Upper lobe of right lung (tissue), 1 donor: ENCODE data around the gene TDRD10. TPM values are rescaled to one million over a fixed set of nuclear protein-coding genes. Genes with fewer than 3 reads are reported as not detected.

Experiments used
- ATAC-seq: fragments of 200-7000 bp; cut with Tn5 transposase; one replicate; pipeline ENCODE4 v1.9.1; 2020; ENCODE audit warnings: mild to moderate bottlenecking, moderate library complexity
- DNase-seq: peaks from one replicate; pipeline ENCODE4 v3.0.0-alpha.2; 2020
- H3K27ac ChIP-seq: fragments of 200-600 bp; one replicate; pipeline ENCODE4 v1.8.0; 2022
- H3K27me3 ChIP-seq: fragments of 200-600 bp; one replicate; pipeline ENCODE4 v1.8.0; 2022; ENCODE audit warnings: mild to moderate bottlenecking
- H3K36me3 ChIP-seq: fragments of 200-600 bp; one replicate; pipeline ENCODE4 v1.8.0; 2022
- H3K4me1 ChIP-seq: fragments of 200-600 bp; one replicate; pipeline ENCODE4 v1.8.0; 2022
- H3K4me3 ChIP-seq: fragments of 200-600 bp; one replicate; pipeline ENCODE4 v1.8.0; 2022; ENCODE audit warnings: mild to moderate bottlenecking
- H3K9me3 ChIP-seq: fragments of 200-600 bp; one replicate; pipeline ENCODE4 v1.8.0; 2022
- intact Hi-C: fragments of 100-400 bp; cut with DNase I; formaldehyde crosslinking; loops from one replicate; pipeline ENCODE4 v1.11.0; 2022
- total RNA-seq: library from RNA; stranded (reverse); fragmentation: NEBNext Ultra II Directional; extraction: Animal tissue kit (Norgen Biotek cat#: 25700); gene quantifications from one replicate; pipeline ENCODE4 v1.2.1, GENCODE V29; 2021
- TF ChIP-seq, protein P1 (sequence below): fragments of 200-600 bp; IDR thresholded peaks from one replicate; pipeline ENCODE4 v1.8.0; 2022; ENCODE audit warnings: antibody characterized with exemption
- donor health status: DM: no; HTN: yes; CAD: no; lungs with severe emphysema.

TDRD10 gene
- total RNA-seq, 1 donor from 2014 or later = 21.7 TPM

DNA sequence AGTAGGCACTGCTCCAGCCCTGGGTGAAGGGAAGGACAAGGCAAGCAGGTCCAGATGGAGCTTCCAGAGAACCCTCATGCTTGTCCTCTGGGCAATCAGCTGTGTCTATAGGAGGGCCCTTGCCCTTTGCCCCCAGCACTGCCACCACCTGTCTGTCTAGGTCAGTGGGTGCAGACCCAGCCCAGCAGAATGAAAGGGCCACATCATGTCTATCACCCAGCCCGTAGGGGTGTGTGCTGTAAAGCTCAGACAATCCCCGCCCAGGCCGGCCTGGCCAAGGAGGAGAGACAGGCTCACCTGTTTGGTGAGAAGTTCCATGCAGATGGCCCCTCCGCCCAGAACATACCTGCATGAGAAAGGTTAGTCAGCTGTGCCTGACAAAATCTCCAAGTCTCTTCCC is 49.5 kb downstream of the TDRD10 start:
- TF ChIP-seq, protein P1, sequence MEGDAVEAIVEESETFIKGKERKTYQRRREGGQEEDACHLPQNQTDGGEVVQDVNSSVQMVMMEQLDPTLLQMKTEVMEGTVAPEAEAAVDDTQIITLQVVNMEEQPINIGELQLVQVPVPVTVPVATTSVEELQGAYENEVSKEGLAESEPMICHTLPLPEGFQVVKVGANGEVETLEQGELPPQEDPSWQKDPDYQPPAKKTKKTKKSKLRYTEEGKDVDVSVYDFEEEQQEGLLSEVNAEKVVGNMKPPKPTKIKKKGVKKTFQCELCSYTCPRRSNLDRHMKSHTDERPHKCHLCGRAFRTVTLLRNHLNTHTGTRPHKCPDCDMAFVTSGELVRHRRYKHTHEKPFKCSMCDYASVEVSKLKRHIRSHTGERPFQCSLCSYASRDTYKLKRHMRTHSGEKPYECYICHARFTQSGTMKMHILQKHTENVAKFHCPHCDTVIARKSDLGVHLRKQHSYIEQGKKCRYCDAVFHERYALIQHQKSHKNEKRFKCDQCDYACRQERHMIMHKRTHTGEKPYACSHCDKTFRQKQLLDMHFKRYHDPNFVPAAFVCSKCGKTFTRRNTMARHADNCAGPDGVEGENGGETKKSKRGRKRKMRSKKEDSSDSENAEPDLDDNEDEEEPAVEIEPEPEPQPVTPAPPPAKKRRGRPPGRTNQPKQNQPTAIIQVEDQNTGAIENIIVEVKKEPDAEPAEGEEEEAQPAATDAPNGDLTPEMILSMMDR = no peak
- DNase-seq (no peak), ATAC-seq (no peak)
- Histone ChIP-seq H3K9me3 (no peaks in the 10 kb centered on the region), H3K4me3 (no peak overlapping the region), H3K4me1 (peaks cover 23% of the 10 kb centered on the region), H3K27ac (no peak overlapping the region), H3K36me3 (peaks cover 77% of the 10 kb centered on the region), H3K27me3 (no peaks in the 10 kb centered on the region)
- intact Hi-C loops = no loop called here

DNA sequence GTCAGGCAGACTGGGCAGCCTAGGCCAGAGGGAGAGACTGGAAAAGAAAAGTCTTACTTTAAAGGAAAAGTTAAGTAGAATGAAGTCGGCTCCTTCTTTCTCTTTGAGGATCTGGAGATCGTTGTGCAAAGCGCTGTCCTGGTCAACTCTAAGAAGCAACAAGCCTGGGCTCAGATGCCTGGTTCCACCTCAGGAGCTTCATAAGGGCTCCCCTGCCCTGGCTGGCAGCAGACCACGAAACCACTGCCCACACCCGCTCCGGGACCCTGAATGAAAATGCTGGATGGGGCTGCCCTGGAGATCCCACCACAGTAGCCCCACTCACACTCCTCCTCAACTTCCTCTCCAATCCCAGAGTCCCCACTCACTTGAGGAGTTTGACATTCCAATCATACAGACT is 50.0 kb downstream of the TDRD10 start:
- ATAC-seq (no peak), DNase-seq (no peak)
- Histone ChIP-seq H3K27me3 (no peaks in the 10 kb centered on the region), H3K4me1 (peaks cover 28% of the 10 kb centered on the region), H3K4me3 (no peak overlapping the region), H3K27ac (no peak overlapping the region), H3K36me3 (peaks cover 77% of the 10 kb centered on the region), H3K9me3 (no peaks in the 10 kb centered on the region)
- intact Hi-C loops = no loop called here
- TF ChIP-seq, protein P1 = no peak

DNA sequence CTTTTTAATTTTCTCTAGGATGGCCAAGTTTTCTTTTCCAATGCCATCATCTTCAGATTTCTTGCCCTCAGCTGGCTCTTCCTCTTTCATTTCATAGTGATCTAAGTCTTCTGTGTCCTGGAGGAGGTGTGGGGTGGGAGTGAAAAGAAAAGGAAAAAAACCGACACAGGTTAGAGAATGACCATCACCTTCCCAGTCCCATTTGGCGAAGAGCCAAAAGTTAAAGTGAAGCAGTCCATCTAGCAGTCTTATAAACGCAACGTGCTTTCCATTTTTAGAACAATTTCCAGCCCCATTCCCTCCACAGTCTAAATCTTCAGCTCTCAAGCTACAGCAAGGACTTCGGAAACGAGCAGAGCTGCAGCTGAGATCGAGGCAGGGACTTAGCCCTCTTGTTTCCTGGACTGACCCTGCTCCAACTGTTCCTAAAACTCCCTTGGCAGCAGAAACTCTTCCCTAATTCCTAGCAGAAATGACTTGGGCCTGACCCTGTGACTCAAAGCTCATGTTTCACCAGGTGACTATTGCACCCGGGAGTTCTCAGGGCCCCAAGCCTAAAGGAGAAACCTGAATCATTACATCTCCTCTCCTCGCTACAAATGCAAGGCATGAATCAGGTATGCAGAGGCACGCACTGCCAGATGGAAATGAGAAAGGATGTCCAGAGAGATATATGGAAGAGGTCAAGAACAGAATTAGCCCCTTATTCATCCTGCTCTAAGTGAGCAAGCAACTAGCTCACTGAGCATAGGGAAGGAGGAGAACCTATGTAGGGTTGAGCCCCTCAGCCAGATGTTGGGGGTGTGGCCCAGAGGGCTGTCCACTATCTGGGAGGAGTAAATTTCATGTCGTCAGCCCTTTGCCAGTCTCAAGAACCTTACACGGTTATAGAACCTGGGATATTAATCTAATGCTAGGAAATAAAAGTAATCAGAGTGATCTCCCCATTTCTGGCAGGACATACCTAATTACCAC is 51.3 kb downstream of the TDRD10 start:
- Histone ChIP-seq H3K27ac (no peak overlapping the region), H3K4me1 (peaks cover 27% of the 10 kb centered on the region), H3K36me3 (peaks cover 75% of the 10 kb centered on the region), H3K27me3 (no peaks in the 10 kb centered on the region), H3K9me3 (no peaks in the 10 kb centered on the region), H3K4me3 (no peak overlapping the region)
- TF ChIP-seq, protein P1 = no peak
- intact Hi-C loops = no loop called here
- ATAC-seq = no peak
- DNase-seq = no peak

DNA sequence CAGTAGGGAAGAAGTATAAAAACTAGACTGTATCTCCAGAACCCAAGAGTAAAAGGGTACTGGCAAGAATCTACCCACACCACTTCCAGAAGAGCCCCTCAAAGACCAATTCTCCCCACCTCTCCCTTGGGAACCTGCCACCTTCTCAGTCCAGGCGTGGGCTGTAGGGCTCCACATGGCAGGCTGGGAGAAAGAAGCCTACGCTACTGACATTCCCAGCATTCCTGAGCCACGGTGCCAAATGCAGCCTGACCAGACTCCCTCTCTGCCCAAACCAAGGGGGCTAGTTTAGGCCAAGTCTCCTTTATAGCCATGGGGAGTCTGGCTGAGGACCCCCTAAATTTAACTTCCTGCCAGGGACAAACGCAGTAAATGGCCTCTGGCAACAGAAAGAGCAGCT is 54.4 kb downstream of the TDRD10 start:
- intact Hi-C loops = no loop called here
- H3K4me1 ChIP-seq = peaks cover 25% of the 10 kb centered on the region
- DNase-seq = no peak
- TF ChIP-seq, protein P1 = no peak
- H3K27me3 ChIP-seq = no peaks in the 10 kb centered on the region
- peak overlapping the region; percentile 51 for H3K27ac ChIP-seq
- H3K36me3 ChIP-seq = peaks cover 44% of the 10 kb centered on the region
- no peaks in the 10 kb centered on the region for H3K9me3 ChIP-seq
- ATAC-seq = no peak
- peak overlapping the region; percentile 71 for H3K4me3 ChIP-seq

DNA sequence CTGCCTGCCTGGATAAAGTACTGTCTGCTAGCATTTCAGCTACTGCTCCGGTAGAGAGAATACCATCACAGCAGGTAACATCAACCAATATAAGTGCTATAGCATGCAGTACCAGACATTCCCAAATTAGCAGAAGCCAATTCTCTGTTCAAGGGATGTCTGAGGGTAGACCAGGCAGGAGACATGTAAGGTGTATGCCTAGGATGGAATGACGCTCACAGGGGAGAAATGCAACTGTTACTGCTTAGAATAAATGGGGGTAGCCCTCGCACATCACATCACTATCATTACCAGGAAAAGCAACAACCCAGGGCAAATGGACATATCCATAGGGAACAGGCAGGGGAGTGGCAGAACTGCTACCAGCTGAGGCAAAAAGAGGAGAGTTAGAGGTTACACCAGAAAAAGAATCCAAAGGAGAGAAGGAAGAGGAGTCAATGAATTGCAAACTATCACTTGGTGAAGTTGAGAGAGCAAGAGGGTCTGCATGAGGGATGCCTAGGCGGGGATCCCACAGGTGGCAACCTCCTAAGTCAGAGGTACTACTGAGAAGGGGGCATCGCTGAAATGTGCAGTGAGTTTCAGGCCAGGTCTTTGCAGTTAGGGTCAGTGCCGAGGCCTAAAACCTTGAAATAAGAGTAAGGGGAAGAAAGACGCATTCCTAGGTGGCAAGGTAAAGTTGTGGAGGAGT is 55.4 kb downstream of the TDRD10 start:
- H3K36me3 ChIP-seq = peaks cover 35% of the 10 kb centered on the region
- H3K9me3 ChIP-seq = no peaks in the 10 kb centered on the region
- peaks cover 25% of the 10 kb centered on the region for H3K4me1 ChIP-seq
- peak overlapping the region; percentile 71 for H3K4me3 ChIP-seq
- no peak for DNase-seq
- intact Hi-C loops = no loop called here
- no peak for ATAC-seq
- TF ChIP-seq, protein P1 = no peak
- H3K27ac ChIP-seq = peak overlapping the region; percentile 83
- no peaks in the 10 kb centered on the region for H3K27me3 ChIP-seq
